ENCODE results near the gene ZBED6. TPM values are rescaled to one million over a fixed set of nuclear protein-coding genes. Genes with fewer than 3 reads are reported as not detected.

The ZBED6 gene
- polyA plus RNA-seq (5.1 and 6.4 TPM in 2 replicates), polyA minus RNA-seq (18.3 and 20.8 TPM in 2 replicates)

- Histone ChIP-seq H3K27me3 (ENCODE audit: insufficient read depth, low read depth, low read length) (no peaks in the 10 kb centered on the region), H3K9me2 (ENCODE audit: insufficient read depth, low read length) (no peaks in the 10 kb centered on the region), H2AFZ (ENCODE audit: low read depth, low read length) (peak within 1 kb of the TSS; percentile 89), H3K4me2 (ENCODE audit: low read length) (peak within 1 kb of the TSS; percentile 79), H3K9ac (ENCODE audit: low read length) (peak within 1 kb of the TSS; percentile 91), H3K79me2 (replicated peaks; ENCODE audit: insufficient read depth, low read length) (peaks cover 46% of the 10 kb centered on the region), H3K4me3 (ENCODE audit: low read length) (peak within 1 kb of the TSS; percentile 72), H4K20me1 (ENCODE audit: insufficient read depth) (no peaks in the 10 kb centered on the region), H3K27ac (ENCODE audit: low read length) (peak within 1 kb of the TSS; percentile 97), H3F3A (ENCODE audit: insufficient read depth, low read length, poor library complexity, severe bottlenecking) (no peaks in the 10 kb centered on the region), H3K36me3 (ENCODE audit: insufficient read depth, low read length) (peaks cover 26% of the 10 kb centered on the region), H3K9me3 (ENCODE audit: low read length) (no peaks in the 10 kb centered on the region)
- TF ChIP-seq MXI1 (conservative IDR thresholded peaks at IDR 0.05; ENCODE audit: poor library complexity, severe bottlenecking) (peak; percentile 39), POLR2AphosphoS5 (IDR thresholded peaks at IDR 0.05) (peak; percentile 78), EP300 (conservative IDR thresholded peaks at IDR 0.05; ENCODE audit: poor library complexity, severe bottlenecking) (peak; percentile 31), RAD21 (conservative IDR thresholded peaks at IDR 0.05) (no peak), EZH2 (IDR thresholded peaks at IDR 0.05; ENCODE audit: borderline replicate concordance, insufficient read depth, low read length, poor library complexity, severe bottlenecking) (no peak), TAF1 (IDR thresholded peaks at IDR 0.05; ENCODE audit: low read depth) (peak; percentile 86), SMC3 (conservative IDR thresholded peaks at IDR 0.05; ENCODE audit: poor library complexity) (no peak)
- TF ChIP-seq, protein P1, sequence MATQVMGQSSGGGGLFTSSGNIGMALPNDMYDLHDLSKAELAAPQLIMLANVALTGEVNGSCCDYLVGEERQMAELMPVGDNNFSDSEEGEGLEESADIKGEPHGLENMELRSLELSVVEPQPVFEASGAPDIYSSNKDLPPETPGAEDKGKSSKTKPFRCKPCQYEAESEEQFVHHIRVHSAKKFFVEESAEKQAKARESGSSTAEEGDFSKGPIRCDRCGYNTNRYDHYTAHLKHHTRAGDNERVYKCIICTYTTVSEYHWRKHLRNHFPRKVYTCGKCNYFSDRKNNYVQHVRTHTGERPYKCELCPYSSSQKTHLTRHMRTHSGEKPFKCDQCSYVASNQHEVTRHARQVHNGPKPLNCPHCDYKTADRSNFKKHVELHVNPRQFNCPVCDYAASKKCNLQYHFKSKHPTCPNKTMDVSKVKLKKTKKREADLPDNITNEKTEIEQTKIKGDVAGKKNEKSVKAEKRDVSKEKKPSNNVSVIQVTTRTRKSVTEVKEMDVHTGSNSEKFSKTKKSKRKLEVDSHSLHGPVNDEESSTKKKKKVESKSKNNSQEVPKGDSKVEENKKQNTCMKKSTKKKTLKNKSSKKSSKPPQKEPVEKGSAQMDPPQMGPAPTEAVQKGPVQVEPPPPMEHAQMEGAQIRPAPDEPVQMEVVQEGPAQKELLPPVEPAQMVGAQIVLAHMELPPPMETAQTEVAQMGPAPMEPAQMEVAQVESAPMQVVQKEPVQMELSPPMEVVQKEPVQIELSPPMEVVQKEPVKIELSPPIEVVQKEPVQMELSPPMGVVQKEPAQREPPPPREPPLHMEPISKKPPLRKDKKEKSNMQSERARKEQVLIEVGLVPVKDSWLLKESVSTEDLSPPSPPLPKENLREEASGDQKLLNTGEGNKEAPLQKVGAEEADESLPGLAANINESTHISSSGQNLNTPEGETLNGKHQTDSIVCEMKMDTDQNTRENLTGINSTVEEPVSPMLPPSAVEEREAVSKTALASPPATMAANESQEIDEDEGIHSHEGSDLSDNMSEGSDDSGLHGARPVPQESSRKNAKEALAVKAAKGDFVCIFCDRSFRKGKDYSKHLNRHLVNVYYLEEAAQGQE (IDR thresholded peaks at IDR 0.05; ENCODE audit: borderline replicate concordance): no peak
- TF ChIP-seq, protein P2, sequence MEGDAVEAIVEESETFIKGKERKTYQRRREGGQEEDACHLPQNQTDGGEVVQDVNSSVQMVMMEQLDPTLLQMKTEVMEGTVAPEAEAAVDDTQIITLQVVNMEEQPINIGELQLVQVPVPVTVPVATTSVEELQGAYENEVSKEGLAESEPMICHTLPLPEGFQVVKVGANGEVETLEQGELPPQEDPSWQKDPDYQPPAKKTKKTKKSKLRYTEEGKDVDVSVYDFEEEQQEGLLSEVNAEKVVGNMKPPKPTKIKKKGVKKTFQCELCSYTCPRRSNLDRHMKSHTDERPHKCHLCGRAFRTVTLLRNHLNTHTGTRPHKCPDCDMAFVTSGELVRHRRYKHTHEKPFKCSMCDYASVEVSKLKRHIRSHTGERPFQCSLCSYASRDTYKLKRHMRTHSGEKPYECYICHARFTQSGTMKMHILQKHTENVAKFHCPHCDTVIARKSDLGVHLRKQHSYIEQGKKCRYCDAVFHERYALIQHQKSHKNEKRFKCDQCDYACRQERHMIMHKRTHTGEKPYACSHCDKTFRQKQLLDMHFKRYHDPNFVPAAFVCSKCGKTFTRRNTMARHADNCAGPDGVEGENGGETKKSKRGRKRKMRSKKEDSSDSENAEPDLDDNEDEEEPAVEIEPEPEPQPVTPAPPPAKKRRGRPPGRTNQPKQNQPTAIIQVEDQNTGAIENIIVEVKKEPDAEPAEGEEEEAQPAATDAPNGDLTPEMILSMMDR (IDR thresholded peaks at IDR 0.05; ENCODE audit: poor library complexity, severe bottlenecking): peak; percentile 13
Measured at GRCh38 chr1:203795441-203796235, at the start of gene ZBED6, which contains the start of gene ZC3H11A. TSS of gene ZBED6 (plus strand) at chr1:203795623. CDS start at chr1:203797523, 1,900 bp downstream. TSS of gene ZC3H11A (plus strand) at chr1:203795623. CDS start at chr1:203817071, 21,448 bp downstream.

GRCh38 chr1:203746281-203746680 is 49.1 kb upstream of the ZBED6 start:
- no peaks in the 10 kb centered on the region for H3K9me3 ChIP-seq (ENCODE audit: low read length)
- no peak overlapping the region for H2AFZ ChIP-seq (ENCODE audit: low read depth, low read length)
- H4K20me1 ChIP-seq (ENCODE audit: insufficient read depth): no peaks in the 10 kb centered on the region
- TF ChIP-seq SMC3 (conservative IDR thresholded peaks at IDR 0.05; ENCODE audit: poor library complexity) (no peak), TAF1 (IDR thresholded peaks at IDR 0.05; ENCODE audit: low read depth) (no peak), EZH2 (IDR thresholded peaks at IDR 0.05; ENCODE audit: borderline replicate concordance, insufficient read depth, low read length, poor library complexity, severe bottlenecking) (no peak), RAD21 (conservative IDR thresholded peaks at IDR 0.05) (no peak), POLR2AphosphoS5 (IDR thresholded peaks at IDR 0.05) (no peak), MXI1 (conservative IDR thresholded peaks at IDR 0.05; ENCODE audit: poor library complexity, severe bottlenecking) (no peak), EP300 (conservative IDR thresholded peaks at IDR 0.05; ENCODE audit: poor library complexity, severe bottlenecking) (no peak)
- TF ChIP-seq, protein P1 (IDR thresholded peaks at IDR 0.05; ENCODE audit: borderline replicate concordance): no peak
- TF ChIP-seq, protein P2 (IDR thresholded peaks at IDR 0.05; ENCODE audit: poor library complexity, severe bottlenecking): no peak
- no peak overlapping the region for H3K9ac ChIP-seq (ENCODE audit: low read length)
- H3K36me3 ChIP-seq (ENCODE audit: insufficient read depth, low read length): no peaks in the 10 kb centered on the region
- H3K4me2 ChIP-seq (ENCODE audit: low read length): no peak overlapping the region
- H3K9me2 ChIP-seq (ENCODE audit: insufficient read depth, low read length): no peaks in the 10 kb centered on the region
- H3K4me3 ChIP-seq (ENCODE audit: low read length): no peak overlapping the region
- no peaks in the 10 kb centered on the region for H3F3A ChIP-seq (ENCODE audit: insufficient read depth, low read length, poor library complexity, severe bottlenecking)
- H3K27ac ChIP-seq (ENCODE audit: low read length): no peak overlapping the region
- no peaks in the 10 kb centered on the region for H3K27me3 ChIP-seq (ENCODE audit: insufficient read depth, low read depth, low read length)
- H3K79me2 ChIP-seq (replicated peaks; ENCODE audit: insufficient read depth, low read length): no peaks in the 10 kb centered on the region
